ENCODE results near the gene RPS4Y1.

DNA sequence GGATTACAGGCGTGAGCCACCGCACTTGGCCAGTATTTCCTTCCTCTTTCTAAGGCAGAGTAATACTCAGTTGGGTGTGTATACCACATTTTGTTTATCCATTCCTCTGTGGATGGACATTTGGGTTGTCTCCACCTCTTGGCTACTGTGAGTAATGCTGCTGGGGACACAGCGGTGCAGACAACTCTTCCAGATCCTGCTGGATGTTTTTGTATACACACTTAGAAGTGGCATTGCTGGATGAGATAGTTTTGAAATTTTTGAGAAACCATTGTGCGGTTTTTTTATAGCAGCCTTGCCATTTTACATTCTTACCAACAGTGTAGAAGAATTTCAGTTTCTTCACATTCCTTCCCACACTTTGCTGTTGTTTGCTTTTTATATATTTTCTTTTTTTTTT lies 16.3 kb downstream of the RPS4Y1 start:
- TF ChIP-seq, protein P1, sequence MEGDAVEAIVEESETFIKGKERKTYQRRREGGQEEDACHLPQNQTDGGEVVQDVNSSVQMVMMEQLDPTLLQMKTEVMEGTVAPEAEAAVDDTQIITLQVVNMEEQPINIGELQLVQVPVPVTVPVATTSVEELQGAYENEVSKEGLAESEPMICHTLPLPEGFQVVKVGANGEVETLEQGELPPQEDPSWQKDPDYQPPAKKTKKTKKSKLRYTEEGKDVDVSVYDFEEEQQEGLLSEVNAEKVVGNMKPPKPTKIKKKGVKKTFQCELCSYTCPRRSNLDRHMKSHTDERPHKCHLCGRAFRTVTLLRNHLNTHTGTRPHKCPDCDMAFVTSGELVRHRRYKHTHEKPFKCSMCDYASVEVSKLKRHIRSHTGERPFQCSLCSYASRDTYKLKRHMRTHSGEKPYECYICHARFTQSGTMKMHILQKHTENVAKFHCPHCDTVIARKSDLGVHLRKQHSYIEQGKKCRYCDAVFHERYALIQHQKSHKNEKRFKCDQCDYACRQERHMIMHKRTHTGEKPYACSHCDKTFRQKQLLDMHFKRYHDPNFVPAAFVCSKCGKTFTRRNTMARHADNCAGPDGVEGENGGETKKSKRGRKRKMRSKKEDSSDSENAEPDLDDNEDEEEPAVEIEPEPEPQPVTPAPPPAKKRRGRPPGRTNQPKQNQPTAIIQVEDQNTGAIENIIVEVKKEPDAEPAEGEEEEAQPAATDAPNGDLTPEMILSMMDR (IDR thresholded peaks at IDR 0.05; ENCODE audit: insufficient read depth, low read length, poor library complexity, severe bottlenecking) = no peak
- TF ChIP-seq EZH2phosphoT487 (conservative IDR thresholded peaks at IDR 0.05; ENCODE audit: low read length) = no peak
